Measurements from ENCODE around the gene COMMD1.

DNA sequence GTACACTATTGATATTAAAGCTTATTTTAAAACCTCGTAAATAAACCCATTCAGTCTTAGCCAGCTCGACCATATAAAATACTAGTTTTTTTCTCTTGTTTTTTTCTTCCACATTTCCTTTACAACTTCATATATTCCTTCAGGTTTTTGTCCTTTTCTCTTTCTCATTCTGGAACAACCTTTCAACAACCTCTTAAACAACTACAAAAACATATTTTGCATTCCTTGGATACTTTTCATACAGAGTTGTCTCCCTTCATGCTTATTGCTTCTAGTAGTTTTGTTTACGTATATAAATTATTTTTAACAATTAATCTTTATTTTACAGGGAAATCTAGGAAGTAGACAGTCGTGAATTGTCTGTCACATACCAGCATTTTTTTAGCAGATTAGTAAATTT is 41.2 kb downstream of the COMMD1 start:
- TF ChIP-seq POLR2AphosphoS5 (IDR thresholded peaks at IDR 0.05): no peak
- TF ChIP-seq, protein P1, sequence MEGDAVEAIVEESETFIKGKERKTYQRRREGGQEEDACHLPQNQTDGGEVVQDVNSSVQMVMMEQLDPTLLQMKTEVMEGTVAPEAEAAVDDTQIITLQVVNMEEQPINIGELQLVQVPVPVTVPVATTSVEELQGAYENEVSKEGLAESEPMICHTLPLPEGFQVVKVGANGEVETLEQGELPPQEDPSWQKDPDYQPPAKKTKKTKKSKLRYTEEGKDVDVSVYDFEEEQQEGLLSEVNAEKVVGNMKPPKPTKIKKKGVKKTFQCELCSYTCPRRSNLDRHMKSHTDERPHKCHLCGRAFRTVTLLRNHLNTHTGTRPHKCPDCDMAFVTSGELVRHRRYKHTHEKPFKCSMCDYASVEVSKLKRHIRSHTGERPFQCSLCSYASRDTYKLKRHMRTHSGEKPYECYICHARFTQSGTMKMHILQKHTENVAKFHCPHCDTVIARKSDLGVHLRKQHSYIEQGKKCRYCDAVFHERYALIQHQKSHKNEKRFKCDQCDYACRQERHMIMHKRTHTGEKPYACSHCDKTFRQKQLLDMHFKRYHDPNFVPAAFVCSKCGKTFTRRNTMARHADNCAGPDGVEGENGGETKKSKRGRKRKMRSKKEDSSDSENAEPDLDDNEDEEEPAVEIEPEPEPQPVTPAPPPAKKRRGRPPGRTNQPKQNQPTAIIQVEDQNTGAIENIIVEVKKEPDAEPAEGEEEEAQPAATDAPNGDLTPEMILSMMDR (IDR thresholded peaks at IDR 0.05): no peak

All from gastroesophageal sphincter (tissue), 3 donors.